GM12874 (cell line): Measurements from ENCODE around the gene MUL1.

ENCODE experiments used
- TF ChIP-seq, protein P1 (sequence below): IDR thresholded peaks from 2 replicates; pipeline ENCODE4 v1.5.1; 2011; ENCODE audit warnings: low read depth, mild to moderate bottlenecking, control low read depth, low read length, moderate library complexity; ENCODE audit not compliant: insufficient read depth

MUL1 gene

DNA sequence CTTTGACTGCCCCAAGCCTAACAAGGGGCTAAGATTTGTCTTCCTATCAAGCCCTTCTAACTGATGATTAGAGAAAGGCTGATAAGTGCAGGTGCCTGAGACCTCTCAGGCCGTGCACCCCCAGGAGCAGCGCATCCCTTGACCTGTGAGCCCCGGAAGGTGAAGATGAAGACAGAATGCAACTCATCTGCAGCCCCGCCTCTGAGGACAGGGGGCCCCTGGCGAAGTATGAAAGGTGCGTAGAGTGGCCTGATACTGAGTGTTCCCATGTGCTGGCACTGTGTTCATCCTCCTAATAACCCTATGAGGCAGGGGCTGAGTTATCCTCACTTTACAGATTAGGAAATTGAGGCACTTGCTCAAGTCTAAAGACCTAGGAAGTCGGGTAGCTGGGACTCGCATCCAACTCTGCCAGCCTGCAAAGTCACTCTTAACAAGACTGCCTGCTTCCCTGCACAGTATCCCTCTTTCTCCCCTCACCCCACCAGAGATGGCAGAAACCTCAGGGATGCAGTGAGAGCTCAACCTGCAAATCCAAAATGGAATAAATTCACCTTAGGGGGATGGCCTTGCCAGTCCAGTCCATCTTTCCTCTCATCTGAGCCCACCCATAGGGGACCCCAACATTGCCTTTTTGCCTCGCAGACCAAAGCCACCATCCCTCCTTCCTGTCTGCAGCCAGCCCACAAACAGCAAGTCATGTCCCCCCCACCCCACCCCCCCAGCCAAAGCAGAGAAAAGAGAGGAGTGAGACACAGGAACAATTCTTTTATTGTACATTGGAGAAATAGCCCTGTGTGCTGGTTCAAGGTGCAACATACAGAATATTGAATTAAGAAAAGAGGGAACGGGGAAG lies 26.1 kb downstream of the MUL1 start:
- TF ChIP-seq, protein P1, sequence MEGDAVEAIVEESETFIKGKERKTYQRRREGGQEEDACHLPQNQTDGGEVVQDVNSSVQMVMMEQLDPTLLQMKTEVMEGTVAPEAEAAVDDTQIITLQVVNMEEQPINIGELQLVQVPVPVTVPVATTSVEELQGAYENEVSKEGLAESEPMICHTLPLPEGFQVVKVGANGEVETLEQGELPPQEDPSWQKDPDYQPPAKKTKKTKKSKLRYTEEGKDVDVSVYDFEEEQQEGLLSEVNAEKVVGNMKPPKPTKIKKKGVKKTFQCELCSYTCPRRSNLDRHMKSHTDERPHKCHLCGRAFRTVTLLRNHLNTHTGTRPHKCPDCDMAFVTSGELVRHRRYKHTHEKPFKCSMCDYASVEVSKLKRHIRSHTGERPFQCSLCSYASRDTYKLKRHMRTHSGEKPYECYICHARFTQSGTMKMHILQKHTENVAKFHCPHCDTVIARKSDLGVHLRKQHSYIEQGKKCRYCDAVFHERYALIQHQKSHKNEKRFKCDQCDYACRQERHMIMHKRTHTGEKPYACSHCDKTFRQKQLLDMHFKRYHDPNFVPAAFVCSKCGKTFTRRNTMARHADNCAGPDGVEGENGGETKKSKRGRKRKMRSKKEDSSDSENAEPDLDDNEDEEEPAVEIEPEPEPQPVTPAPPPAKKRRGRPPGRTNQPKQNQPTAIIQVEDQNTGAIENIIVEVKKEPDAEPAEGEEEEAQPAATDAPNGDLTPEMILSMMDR: no peak

DNA sequence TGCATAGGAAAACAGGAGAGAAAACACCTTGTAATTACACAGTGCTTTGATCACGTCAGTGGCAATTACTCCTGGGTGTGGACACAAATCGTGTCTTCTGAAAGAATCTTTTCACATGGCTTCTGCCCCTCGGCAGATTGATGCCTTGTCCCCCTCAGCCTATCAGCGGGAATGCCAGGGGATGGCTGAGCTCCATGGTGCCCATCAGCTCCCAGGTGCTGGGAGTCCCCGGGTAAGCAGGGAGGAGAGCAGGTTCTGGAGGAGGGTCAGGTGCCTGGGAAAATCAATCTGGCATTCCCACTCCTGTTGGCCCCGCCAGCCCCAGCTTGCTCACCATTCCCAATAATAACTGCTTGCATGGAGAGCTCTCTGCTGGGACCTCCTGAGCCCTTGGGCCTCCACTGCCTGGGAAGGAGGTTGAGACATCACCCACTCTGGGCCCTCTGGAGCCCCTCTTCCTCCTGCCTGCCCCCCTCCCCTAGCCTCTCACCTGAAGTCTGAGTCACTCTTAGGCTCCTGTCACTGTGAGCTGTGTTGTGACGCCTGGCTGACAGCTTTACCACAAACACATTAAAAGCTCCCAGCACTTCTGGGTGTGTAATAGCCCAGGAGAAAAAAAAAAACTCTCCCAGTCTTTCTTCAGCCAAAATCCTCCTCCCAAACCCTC lies 26.9 kb downstream of the MUL1 start:
- TF ChIP-seq, protein P1: no peak

DNA sequence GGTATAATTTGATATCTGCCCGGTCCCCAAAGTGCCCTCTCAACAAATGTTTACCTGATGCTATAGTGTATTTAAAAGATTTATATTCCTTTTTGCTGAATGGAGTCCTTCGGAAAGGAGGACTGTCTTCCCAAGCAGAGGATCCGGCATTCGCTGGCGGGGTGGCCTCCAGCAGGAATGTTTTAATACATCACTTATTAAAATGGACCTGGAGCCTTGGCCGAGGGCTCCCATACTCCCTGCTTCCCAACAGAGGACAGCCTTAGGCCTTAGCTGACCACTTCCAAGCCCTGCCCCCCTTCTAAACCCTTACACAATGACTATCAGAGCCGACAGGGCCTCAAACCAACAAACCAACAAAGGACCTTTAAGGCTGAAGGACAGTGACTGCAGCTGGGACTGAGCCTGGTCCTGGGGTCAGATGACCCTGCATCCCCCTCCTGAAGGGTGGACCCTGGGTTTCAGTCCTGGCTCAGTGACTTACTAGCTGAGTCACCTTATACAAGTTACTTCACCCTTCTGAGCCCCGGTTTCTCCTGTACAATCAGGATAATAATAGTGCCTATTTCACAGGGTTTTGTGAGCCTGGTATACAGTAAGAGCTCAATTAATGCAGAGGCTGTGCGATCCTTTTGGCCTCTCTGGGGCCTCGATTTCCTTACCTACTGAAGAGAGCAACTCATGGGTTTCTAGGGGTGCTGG lies 27.6 kb downstream of the MUL1 start:
- TF ChIP-seq, protein P1: no peak

DNA sequence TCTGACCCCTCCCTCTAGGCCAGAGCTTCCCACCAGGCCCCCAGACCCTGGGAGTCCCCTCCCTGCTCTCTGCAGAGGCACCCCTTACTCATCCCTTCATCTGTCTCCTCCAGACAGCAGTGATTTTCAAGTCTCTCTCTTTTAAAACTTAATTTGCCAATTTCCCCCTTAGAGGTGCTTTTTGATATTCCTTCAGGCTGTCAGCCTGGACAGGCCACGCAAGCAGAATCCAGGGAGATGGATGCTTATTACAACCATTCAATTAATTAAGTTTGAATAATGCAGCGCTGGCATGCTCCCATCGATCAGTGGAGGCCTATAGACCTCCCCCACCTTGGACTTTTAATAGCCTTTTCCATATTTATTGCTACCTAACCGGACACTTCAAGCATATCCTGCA lies 28.1 kb downstream of the MUL1 start:
- TF ChIP-seq, protein P1: no peak

DNA sequence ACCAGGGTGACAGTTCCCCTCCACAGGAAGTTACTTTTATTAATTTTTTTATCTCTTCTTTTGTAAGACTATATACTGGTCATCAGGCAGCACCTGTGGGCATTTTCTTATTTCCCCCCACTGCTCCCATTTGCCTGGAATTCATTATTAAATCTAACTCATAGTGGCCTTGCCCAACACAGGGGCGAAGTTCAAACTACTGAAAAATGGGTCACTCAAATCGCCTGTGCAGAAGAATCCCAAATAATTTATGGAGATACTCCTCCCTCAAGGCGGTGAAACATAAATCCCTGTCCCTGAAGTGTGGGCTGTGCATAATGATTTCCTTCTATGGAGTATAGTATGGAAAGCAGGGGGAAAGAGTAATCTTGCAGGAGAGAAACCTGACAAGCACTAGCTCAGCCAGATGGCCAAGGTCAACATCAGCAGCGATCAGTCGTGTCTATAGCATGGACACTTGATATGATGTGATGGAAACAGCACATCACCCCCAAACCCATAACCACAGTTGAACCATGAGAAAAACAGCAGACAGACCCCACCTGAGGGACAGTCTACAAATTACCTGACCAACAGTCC lies 29.8 kb downstream of the MUL1 start:
- TF ChIP-seq, protein P1: no peak

DNA sequence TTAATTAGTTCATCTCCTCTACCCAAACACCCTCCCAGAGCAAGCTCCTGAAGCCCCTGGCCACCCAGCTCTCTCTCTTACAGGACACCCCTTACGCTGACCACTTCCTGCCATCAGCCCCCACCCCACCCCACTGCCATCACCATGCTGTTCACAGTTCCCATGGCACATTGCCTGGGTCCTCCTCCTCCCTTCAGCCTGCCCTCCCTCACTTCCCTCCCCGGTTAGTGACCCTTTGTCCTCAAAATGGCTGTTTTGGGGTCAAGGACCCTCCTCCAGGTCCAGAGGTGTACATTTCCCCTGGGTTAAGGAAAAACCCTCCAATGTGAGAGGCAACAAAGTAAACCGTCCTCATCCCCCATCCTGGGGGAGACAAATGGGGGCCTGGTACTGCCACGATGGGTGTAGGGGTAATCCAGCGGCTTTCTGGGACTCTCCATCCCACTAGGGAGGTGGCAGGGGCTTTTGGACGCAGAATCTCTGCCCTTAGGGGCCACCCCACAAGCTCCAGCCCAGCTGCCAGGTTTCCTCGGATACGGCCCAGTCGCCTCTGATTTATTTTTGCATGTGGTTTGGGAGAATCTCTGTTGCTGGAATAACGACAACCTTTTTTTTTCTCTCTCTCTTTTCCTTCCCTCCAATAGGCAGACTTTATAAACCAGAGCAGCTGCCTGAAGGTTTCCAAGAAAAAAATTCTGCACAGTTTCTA lies 30.4 kb downstream of the MUL1 start:
- TF ChIP-seq, protein P1: no peak
